Fibroblast of villous mesenchyme (primary cell): ENCODE data around the gene IFI44. TPM values are rescaled to one million over a fixed set of nuclear protein-coding genes. Genes with fewer than 3 reads are reported as not detected.

Experiments
- DNase-seq: peaks from one replicate; pipeline ENCODE4 v3.0.0-alpha.2; 2010; ENCODE audit warnings: low read depth
- H3K4me3 ChIP-seq: 2 replicates; pipeline ENCODE4 v1.5.1; 2011; ENCODE audit warnings: low read depth, mild to moderate bottlenecking, low read length
- CTCF ChIP-seq: IDR thresholded peaks from 2 replicates; pipeline ENCODE4 v1.5.1; 2012; ENCODE audit warnings: low read depth, mild to moderate bottlenecking, low read length; ENCODE audit not compliant: insufficient read depth
- total RNA-seq: library from RNA; depleted of rRNA; stranded (reverse); fragments of >200 nt; gene quantifications from 2 replicates; pipeline ENCODE4 v1.2.3, GENCODE V29; 2012

Gene IFI44
- total RNA-seq, 1 donor = 4.7 TPM

DNA sequence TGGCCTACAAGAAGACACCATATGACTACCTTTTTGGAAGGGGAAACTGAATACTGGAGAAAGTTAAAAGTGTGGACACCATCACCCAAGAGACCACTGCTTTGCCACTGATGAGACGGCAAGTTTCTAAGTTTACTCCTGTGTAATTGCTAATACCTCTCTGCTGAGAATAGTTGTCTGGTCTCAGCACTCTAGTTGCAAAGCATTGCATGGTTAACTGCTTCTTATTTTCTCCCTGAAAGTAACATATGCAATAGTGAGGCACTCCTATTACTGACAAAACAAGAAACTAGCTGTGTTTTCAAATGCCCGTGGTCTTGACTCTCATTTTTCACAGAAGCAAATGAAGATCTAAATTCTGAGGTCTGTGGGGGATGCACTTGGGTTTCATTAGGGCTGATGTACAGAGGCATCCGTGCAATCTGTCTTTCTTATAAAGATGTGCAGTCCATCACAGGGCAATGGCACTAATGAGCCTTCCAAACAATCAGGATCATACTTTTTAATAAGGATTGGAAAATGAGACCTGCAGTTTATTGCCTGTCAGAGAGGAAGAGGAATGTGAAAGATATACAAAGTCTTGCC is 62.9 kb downstream of the IFI44 start:
- no peak for DNase-seq
- no peak overlapping the region for H3K4me3 ChIP-seq
- TF ChIP-seq CTCF = no peak

GRCh38 chr1:78713297-78713696 is 63.7 kb downstream of the IFI44 start:
- DNase-seq = no peak
- no peak for TF ChIP-seq CTCF
- H3K4me3 ChIP-seq = no peak overlapping the region

Other genes starting within 250 kb of the IFI44 start
- gene PTGFR, start 158.9 kb upstream of the IFI44 start, total RNA-seq = 7.7 and 11.7 TPM in 2 replicates
- gene IFI44L, start 29.4 kb upstream of the IFI44 start, total RNA-seq = 0.64 and 1.3 TPM in 2 replicates